Activated naive CD4-positive, alpha-beta T cell treated with Interleukin-2 at 50 U/mL for 16 hours (primary cell): ENCODE measurements around the gene ZNF565.
"Not testable (repeated sequence)": the region's sequence is repeated elsewhere in the genome, so short reads cannot be mapped to it uniquely, and the experiment has no call there.

Experiments
- DNase-seq: peaks from one replicate; pipeline ENCODE4 v3.0.0-alpha.2; 2020

The ZNF565 gene

GRCh38 chr19:36214386-36215275 lies at the start of gene ZNF565, which contains the start of gene ZNF146:
TSS of gene ZNF565 (minus strand) at chr19:36214665. CDS start at chr19:36201985, 12,680 bp downstream.
TSS of gene ZNF146 (plus strand) at chr19:36215106. CDS start at chr19:36236441, 21,335 bp downstream.
- peak; percentile 98 for DNase-seq

- DNase-seq = no peak
Observed at GRCh38 chr19:36259211-36259610, 44.7 kb upstream of the ZNF565 start.

GRCh38 chr19:36258028-36258875 lies 43.8 kb upstream of the ZNF565 start:
- DNase-seq = no peak

- no peak for DNase-seq
Observed at GRCh38 chr19:36257520-36257876, 43.0 kb upstream of the ZNF565 start.

GRCh38 chr19:36256853-36257519 lies 42.5 kb upstream of the ZNF565 start:
- no peak for DNase-seq

GRCh38 chr19:36256064-36256463 lies 41.6 kb upstream of the ZNF565 start:
- no peak for DNase-seq

GRCh38 chr19:36255316-36255715 lies 40.9 kb upstream of the ZNF565 start:
- DNase-seq = no peak

- DNase-seq = no peak
Observed at GRCh38 chr19:36254848-36255247, 40.4 kb upstream of the ZNF565 start.

GRCh38 chr19:36252047-36252446 lies 37.6 kb upstream of the ZNF565 start:
- DNase-seq = no peak

GRCh38 chr19:36246006-36246481 lies 31.6 kb upstream of the ZNF565 start:
- DNase-seq = no peak

GRCh38 chr19:36245210-36246005 lies 30.9 kb upstream of the ZNF565 start:
- DNase-seq = no peak

- no peak for DNase-seq
Observed at GRCh38 chr19:36244066-36244465, 29.6 kb upstream of the ZNF565 start.

GRCh38 chr19:36236946-36237310 lies 22.5 kb upstream of the ZNF565 start:
- no peak for DNase-seq

- no peak for DNase-seq
Observed at GRCh38 chr19:36236304-36236945, 22.0 kb upstream of the ZNF565 start.

- DNase-seq = not testable (repeated sequence)
Observed at GRCh38 chr19:36233626-36234025, 19.2 kb upstream of the ZNF565 start.

- no peak for DNase-seq
Observed at GRCh38 chr19:36225219-36225892, 10.9 kb upstream of the ZNF565 start.

- no peak for DNase-seq
Observed at GRCh38 chr19:36222503-36222902, 8.0 kb upstream of the ZNF565 start.

- no peak for DNase-seq
Observed at GRCh38 chr19:36221474-36221873, 7.0 kb upstream of the ZNF565 start.

- peak; percentile 6 for DNase-seq
Observed at GRCh38 chr19:36215276-36216123, 1.0 kb upstream of the ZNF565 start.

GRCh38 chr19:36212895-36213294 lies 1.6 kb downstream of the ZNF565 start:
- DNase-seq = no peak
